ENCODE data around the gene PLPPR2. TPM values are rescaled to one million over a fixed set of nuclear protein-coding genes. Genes with fewer than 3 reads are reported as not detected.
"Not testable (repeated sequence)": the region's sequence is repeated elsewhere in the genome, so short reads cannot be mapped to it uniquely, and the experiment has no call there.

Gene PLPPR2
- total and polyA plus RNA-seq, 4 donors: 11.4 to 41.0 (median 36.9) TPM

DNA sequence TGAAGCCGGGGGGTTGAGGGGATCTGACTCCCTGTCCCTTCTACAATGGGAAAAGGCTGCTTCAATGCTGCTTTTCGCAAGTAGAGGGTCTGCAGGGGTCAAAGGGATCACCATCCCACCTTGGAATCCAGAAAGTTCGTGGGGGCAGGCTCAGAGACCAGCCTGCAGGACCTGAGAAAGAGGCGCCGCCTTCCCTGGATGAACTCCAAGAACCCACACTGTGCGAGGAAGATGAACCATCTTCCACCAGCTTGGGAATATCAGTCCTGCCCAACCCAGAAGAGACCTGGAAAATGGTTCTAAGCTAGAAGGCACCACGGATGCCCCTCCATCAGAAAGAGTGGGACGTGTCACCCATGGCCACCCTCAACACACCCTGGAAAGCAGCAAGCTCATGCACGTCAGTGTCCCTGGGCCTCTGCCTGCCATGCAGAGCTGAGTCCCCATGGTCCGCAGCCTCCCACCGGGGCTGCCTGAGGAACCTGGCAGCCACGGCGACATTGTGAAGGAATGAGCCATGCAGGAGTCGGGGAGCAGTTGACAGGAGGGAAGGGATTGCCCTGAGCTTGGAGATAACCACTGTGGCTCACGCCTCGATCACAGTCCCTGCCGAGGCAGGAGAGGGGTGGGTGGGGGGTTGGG is 30.4 kb upstream of the PLPPR2 start:
- no peaks in the 10 kb centered on the region for H3K36me3 ChIP-seq (ENCODE audit: control insufficient read depth in 1 of 2, insufficient read depth in 2 of 2, low read length in 1 of 2)
- H3K9me3 ChIP-seq (ENCODE audit: control insufficient read depth, low read length): no peaks in the 10 kb centered on the region
- H3K4me1 ChIP-seq (ENCODE audit: control insufficient read depth in 1 of 2, insufficient read depth in 2 of 2, low read length in 2 of 2): no peaks in the 10 kb centered on the region
- no peak overlapping the region for H3K4me3 ChIP-seq (ENCODE audit: low read length in 2 of 2)
- WGBS, 2 donors: 70 to 73% methylated on average over 17 of the region's 17 CpGs
- DNase-seq (no peak), ATAC-seq (ENCODE audit: low FRiP score) (no peak)
- H3K27ac ChIP-seq (ENCODE audit: low read depth in 1 of 2, low read length in 2 of 2): no peak overlapping the region
- intact Hi-C loops (cut with DNase I): no loop called here
- H3K27me3 ChIP-seq (ENCODE audit: control insufficient read depth in 1 of 2, insufficient read depth in 2 of 2, low read length in 1 of 2): no peaks in the 10 kb centered on the region

DNA sequence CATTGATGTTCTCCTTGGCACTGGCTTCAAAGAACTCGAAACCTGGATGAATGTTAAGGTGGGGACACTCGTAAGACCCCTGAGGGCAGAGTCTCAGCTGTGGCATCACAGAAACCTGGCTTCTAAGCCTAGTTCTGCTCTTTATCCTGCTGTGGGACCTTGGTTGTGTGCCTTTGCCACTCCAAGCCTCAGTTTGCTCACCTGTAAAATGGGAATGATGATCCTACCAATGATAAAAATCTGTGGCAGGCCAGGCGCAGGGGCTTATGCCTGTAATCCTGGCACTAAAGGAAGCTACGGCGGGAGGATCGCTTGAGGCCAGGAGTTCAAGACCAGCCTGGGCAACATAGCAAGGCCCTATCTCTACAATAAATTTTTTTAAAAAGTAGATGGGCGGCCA is 29.7 kb upstream of the PLPPR2 start:
- no peaks in the 10 kb centered on the region for H3K9me3 ChIP-seq (ENCODE audit: control insufficient read depth, low read length)
- intact Hi-C loops (cut with DNase I): no loop called here
- no peaks in the 10 kb centered on the region for H3K36me3 ChIP-seq (ENCODE audit: control insufficient read depth in 1 of 2, insufficient read depth in 2 of 2, low read length in 1 of 2)
- 89 to 97% methylated on average over 7 of the region's 7 CpGs for WGBS, 2 donors
- no peaks in the 10 kb centered on the region for H3K4me1 ChIP-seq (ENCODE audit: control insufficient read depth in 1 of 2, insufficient read depth in 2 of 2, low read length in 2 of 2)
- ATAC-seq (ENCODE audit: low FRiP score) (no peak), DNase-seq (no peak)
- H3K4me3 ChIP-seq (ENCODE audit: low read length in 2 of 2): no peak overlapping the region
- H3K27me3 ChIP-seq (ENCODE audit: control insufficient read depth in 1 of 2, insufficient read depth in 2 of 2, low read length in 1 of 2): no peaks in the 10 kb centered on the region
- no peak overlapping the region for H3K27ac ChIP-seq (ENCODE audit: low read depth in 1 of 2, low read length in 2 of 2)

DNA sequence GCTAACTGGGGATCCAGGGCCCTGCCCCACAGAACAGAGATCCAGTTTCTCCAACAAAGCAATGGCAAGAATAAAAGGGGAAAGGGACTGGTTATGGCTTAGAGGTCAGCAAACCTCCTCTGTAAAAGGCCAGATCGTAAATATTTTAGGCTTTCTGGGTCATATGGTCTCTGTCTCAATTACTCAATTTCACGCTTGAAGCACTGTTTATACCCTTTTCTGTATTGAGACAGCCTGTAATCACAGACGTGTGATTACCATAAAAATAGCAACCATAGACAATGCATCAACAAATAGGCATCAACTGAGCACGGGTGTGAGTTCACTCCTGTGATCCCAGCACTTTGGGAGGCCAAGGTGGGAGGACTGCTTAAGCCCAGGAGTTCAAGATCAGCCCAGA is 25.1 kb upstream of the PLPPR2 start:
- WGBS, 2 donors: 73 to 81% methylated on average over 4 of the region's 4 CpGs
- Histone ChIP-seq H3K36me3 (ENCODE audit: control insufficient read depth in 1 of 2, insufficient read depth in 2 of 2, low read length in 1 of 2) (peaks cover 0 to 2% of the 10 kb centered on the region in 2 donors), H3K4me3 (ENCODE audit: low read length in 2 of 2) (no peak overlapping the region), H3K4me1 (ENCODE audit: control insufficient read depth in 1 of 2, insufficient read depth in 2 of 2, low read length in 2 of 2) (no peaks in the 10 kb centered on the region), H3K27ac (ENCODE audit: low read depth in 1 of 2, low read length in 2 of 2) (no peak overlapping the region), H3K27me3 (ENCODE audit: control insufficient read depth in 1 of 2, insufficient read depth in 2 of 2, low read length in 1 of 2) (no peaks in the 10 kb centered on the region), H3K9me3 (ENCODE audit: control insufficient read depth, low read length) (no peaks in the 10 kb centered on the region)
- DNase-seq (no peak), ATAC-seq (ENCODE audit: low FRiP score) (no peak)
- intact Hi-C loops (cut with DNase I): no loop called here

DNA sequence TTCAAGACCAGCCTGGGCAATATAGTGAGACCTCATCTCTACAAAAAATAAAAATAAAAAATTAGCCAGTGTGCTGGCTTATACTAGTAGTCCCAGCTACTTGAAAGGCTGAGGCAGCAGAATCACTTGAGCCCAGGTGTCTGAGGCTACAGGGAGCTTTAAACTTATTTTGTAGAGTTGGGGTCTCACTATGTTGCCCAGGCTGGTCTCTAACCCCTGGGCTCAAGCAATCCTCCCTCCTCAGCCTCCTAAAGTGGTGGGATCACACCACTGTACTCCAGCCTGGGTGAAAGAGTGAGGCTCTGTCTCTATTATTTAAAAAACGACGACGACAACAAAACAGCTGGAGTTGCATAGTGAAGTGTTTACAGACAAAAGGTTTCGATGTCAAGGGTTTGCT is 23.7 kb upstream of the PLPPR2 start:
- Histone ChIP-seq H3K36me3 (ENCODE audit: control insufficient read depth in 1 of 2, insufficient read depth in 2 of 2, low read length in 1 of 2) (peaks cover 0 to 6% of the 10 kb centered on the region in 2 donors), H3K27me3 (ENCODE audit: control insufficient read depth in 1 of 2, insufficient read depth in 2 of 2, low read length in 1 of 2) (no peaks in the 10 kb centered on the region), H3K27ac (ENCODE audit: low read depth in 1 of 2, low read length in 2 of 2) (no peak overlapping the region), H3K4me3 (ENCODE audit: low read length in 2 of 2) (no peak overlapping the region), H3K9me3 (ENCODE audit: control insufficient read depth, low read length) (no peaks in the 10 kb centered on the region), H3K4me1 (ENCODE audit: control insufficient read depth in 1 of 2, insufficient read depth in 2 of 2, low read length in 2 of 2) (no peaks in the 10 kb centered on the region)
- intact Hi-C loops (cut with DNase I): no loop called here
- ATAC-seq (ENCODE audit: low FRiP score) (no peak), DNase-seq (no peak)
- 87 to 90% methylated on average over 4 of the region's 4 CpGs for WGBS, 2 donors

DNA sequence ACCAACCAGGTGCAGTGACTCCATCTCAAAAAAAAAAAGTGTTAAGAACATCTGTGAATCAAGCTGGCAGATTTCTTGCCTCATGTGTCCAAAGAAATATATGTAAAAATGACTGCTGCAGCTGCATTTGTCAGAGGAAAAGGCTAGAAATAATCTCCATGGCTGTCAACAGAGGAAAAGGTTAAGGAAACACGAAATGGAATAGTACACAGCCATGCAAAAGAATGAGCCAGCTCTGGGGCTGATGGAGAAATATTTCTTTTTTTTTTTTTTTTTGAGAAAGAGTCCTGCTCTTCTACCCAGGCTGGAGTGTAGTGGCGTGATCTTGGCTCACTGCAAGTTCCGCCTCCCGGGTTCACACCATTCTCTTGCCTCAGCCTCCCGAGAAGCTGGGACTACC is 22.4 kb upstream of the PLPPR2 start:
- no peak for ATAC-seq (ENCODE audit: low FRiP score)
- H3K27me3 ChIP-seq (ENCODE audit: control insufficient read depth in 1 of 2, insufficient read depth in 2 of 2, low read length in 1 of 2): no peaks in the 10 kb centered on the region
- no peak overlapping the region for H3K27ac ChIP-seq (ENCODE audit: low read depth in 1 of 2, low read length in 2 of 2)
- H3K4me1 ChIP-seq (ENCODE audit: control insufficient read depth in 1 of 2, insufficient read depth in 2 of 2, low read length in 2 of 2): no peaks in the 10 kb centered on the region
- DNase-seq: no peak
- 95 to 98% methylated on average over 5 of the region's 5 CpGs for WGBS, 2 donors
- no peaks in the 10 kb centered on the region for H3K9me3 ChIP-seq (ENCODE audit: control insufficient read depth, low read length)
- peaks cover 0 to 6% of the 10 kb centered on the region in 2 donors for H3K36me3 ChIP-seq (ENCODE audit: control insufficient read depth in 1 of 2, insufficient read depth in 2 of 2, low read length in 1 of 2)
- H3K4me3 ChIP-seq (ENCODE audit: low read length in 2 of 2): no peak overlapping the region
- intact Hi-C loops (cut with DNase I): no loop called here

DNA sequence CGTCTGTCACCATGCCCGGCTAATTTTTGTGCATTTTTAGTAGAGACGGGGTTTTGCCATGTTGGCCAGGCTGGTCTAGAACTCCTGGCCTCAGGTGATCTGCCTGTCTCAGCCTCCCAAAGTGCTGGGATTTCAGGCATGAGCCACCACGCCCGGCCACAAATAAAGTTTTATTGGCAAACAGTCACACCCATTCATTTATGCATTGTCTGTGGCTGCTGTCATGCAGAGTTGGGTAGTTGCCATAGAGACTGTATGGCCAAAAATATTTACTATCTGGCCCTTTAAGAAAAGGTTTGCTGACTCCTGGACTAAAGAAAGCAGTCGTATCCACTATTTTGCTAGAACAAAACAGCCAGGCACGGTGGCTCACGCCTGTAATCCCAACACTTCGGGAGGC is 21.4 kb upstream of the PLPPR2 start:
- DNase-seq; H3K36me3 ChIP-seq (ENCODE audit: control insufficient read depth in 1 of 2, insufficient read depth in 2 of 2, low read length in 1 of 2); H3K4me1 ChIP-seq (ENCODE audit: control insufficient read depth in 1 of 2, insufficient read depth in 2 of 2, low read length in 2 of 2); intact Hi-C loops (cut with DNase I); H3K27me3 ChIP-seq (ENCODE audit: control insufficient read depth in 1 of 2, insufficient read depth in 2 of 2, low read length in 1 of 2); ATAC-seq (ENCODE audit: low FRiP score); H3K9me3 ChIP-seq (ENCODE audit: control insufficient read depth, low read length); H3K27ac ChIP-seq (ENCODE audit: low read depth in 1 of 2, low read length in 2 of 2); H3K4me3 ChIP-seq (ENCODE audit: low read length in 2 of 2): not testable (repeated sequence)
- 80 to 83% methylated on average over 9 of the region's 9 CpGs for WGBS, 2 donors

DNA sequence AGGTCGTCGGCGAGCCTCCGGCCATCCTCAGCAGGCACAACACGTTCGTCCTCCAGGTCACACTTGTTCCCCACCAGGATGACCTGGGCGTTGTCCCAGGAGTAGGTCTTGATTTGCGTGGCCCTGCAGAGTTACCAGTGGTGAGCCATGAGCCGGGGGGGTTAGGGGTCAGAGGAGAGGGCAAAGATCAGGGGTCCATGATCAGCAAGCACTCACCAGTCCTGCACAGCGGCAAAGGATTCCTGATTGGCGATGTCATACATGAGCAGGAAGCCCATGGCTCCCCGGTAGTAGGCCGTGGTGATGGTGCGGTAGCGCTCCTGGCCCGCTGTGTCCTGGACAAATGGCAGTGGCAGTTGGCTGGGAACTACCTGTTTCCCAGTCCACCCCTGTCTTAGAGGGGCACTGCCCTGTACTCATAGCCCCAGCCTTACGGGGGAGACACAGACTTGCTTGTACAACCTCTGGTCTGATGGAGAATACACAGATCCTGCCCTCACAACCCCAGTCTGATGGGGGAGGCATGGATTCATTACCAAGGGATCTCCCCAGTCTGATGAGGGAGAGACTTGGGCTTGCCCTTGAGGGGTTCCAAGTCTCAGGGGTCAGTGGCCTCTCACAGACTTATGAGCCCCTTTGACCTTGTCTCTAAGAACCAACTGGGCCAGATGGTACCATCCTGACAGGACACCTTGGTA is 19.6 kb upstream of the PLPPR2 start:
- ATAC-seq (ENCODE audit: low FRiP score) (no peak), DNase-seq (no peak)
- H3K27me3 ChIP-seq (ENCODE audit: control insufficient read depth in 1 of 2, insufficient read depth in 2 of 2, low read length in 1 of 2): no peaks in the 10 kb centered on the region
- peaks cover 0 to 6% of the 10 kb centered on the region in 2 donors for H3K36me3 ChIP-seq (ENCODE audit: control insufficient read depth in 1 of 2, insufficient read depth in 2 of 2, low read length in 1 of 2)
- H3K27ac ChIP-seq (ENCODE audit: low read depth in 1 of 2, low read length in 2 of 2): no peak overlapping the region
- no peaks in the 10 kb centered on the region for H3K4me1 ChIP-seq (ENCODE audit: control insufficient read depth in 1 of 2, insufficient read depth in 2 of 2, low read length in 2 of 2)
- no peaks in the 10 kb centered on the region for H3K9me3 ChIP-seq (ENCODE audit: control insufficient read depth, low read length)
- no peak overlapping the region for H3K4me3 ChIP-seq (ENCODE audit: low read length in 2 of 2)
- intact Hi-C loops (cut with DNase I): loop anchor here in 1 of 2 donors (5.0 kb wide), 2 partner anchors 38 to 42 kb away; partner anchors contain the start of gene TSPAN16
- 91 to 92% methylated on average over 17 of the region's 17 CpGs for WGBS, 2 donors

DNA sequence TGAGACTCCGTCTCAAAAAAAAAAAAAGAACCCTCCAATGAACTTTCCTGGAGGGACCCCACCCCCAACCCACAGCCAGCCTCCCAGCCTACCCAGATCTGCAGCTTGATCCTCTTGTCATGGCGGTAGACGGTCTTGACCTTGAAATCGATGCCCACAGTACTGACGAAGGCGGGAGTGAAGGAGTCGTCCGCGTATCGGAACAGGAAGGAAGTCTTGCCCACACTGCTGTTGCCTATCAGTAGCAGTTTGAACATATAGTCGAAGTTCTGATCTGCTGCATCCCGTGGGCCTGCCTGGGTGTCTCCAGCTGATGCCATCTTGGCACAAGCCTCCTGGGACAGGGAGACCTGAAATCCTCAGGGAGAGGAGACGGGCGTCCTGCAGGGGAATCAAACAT is 18.2 kb upstream of the PLPPR2 start:
- Histone ChIP-seq H3K9me3 (ENCODE audit: control insufficient read depth, low read length) (no peaks in the 10 kb centered on the region), H3K27me3 (ENCODE audit: control insufficient read depth in 1 of 2, insufficient read depth in 2 of 2, low read length in 1 of 2) (no peaks in the 10 kb centered on the region), H3K36me3 (ENCODE audit: control insufficient read depth in 1 of 2, insufficient read depth in 2 of 2, low read length in 1 of 2) (peaks cover 0 to 6% of the 10 kb centered on the region in 2 donors), H3K27ac (ENCODE audit: low read depth in 1 of 2, low read length in 2 of 2) (no peak overlapping the region), H3K4me3 (ENCODE audit: low read length in 2 of 2) (no peak overlapping the region), H3K4me1 (ENCODE audit: control insufficient read depth in 1 of 2, insufficient read depth in 2 of 2, low read length in 2 of 2) (no peaks in the 10 kb centered on the region)
- WGBS, 2 donors: 88 to 93% methylated on average over 13 to 14 of the region's 14 CpGs
- no peak for ATAC-seq (ENCODE audit: low FRiP score)
- no peak for DNase-seq
- intact Hi-C loops (cut with DNase I): loop anchor here in 1 of 2 donors (5.0 kb wide), 2 partner anchors 40 kb away; partner anchors contain the start of gene TSPAN16

DNA sequence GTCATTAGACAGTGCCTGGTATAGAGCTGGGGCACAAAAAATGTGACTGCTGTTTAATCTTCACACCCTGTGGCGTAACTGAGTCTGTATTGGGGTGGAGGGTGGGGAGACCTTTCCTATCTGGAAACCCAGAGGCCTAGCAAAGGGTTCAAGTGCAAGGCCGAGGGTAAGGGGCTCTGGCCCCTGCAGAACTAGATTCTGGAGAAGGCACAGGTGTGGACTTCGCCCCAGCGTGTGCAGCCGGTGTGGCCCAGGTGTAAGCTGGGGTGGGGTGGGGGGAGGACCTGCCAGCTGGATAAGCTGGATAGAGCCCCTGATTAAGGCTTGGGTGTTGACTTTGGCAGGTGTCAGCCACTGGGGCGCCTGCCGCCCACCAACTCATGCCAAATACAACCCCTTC is 17.1 kb upstream of the PLPPR2 start:
- H3K36me3 ChIP-seq (ENCODE audit: control insufficient read depth in 1 of 2, insufficient read depth in 2 of 2, low read length in 1 of 2): peaks cover 0 to 6% of the 10 kb centered on the region in 2 donors

More for the DNA sequence above, 17.1 kb upstream of the PLPPR2 start:
- DNase-seq (no peak), ATAC-seq (ENCODE audit: low FRiP score) (no peak)
- Histone ChIP-seq H3K27ac (ENCODE audit: low read depth in 1 of 2, low read length in 2 of 2) (no peak overlapping the region), H3K9me3 (ENCODE audit: control insufficient read depth, low read length) (no peaks in the 10 kb centered on the region), H3K27me3 (ENCODE audit: control insufficient read depth in 1 of 2, insufficient read depth in 2 of 2, low read length in 1 of 2) (no peaks in the 10 kb centered on the region), H3K4me1 (ENCODE audit: control insufficient read depth in 1 of 2, insufficient read depth in 2 of 2, low read length in 2 of 2) (no peaks in the 10 kb centered on the region), H3K4me3 (ENCODE audit: low read length in 2 of 2) (no peak overlapping the region)
- intact Hi-C loops (cut with DNase I): loop anchor here in 1 of 2 donors (5.0 kb wide), 2 partner anchors 39 to 41 kb away; partner anchors contain the start of gene TSPAN16
- WGBS, 2 donors: 57 to 66% methylated on average over 7 of the region's 7 CpGs
